NCI-H2227 treated with DMSO at 0.1 percent for 48 hours (cell line): ENCODE results near the gene GPR150.

Source experiments
- DNase-seq: peaks from one replicate; lab custom pipeline; 2025; lab: John Stamatoyannopoulos, UW

Gene GPR150

DNA sequence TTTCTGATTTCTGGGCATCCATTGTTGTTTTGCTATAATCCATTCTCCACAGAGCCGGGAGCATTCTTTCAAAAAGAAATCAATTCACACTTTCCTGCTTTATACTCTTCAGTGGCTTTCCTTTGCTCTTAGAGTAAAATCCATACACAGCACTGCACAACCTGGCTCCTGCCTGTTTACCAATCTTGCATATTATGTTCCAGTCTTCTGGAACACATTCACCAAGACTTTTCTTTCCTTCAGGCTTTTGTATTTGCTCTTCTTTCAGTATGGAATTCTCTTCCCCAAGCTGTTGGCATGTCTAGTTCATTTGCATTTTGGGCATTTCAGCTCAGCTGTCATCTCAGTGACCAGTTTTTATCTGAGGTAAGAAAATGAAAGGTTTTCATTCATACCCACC is 33.0 kb downstream of the GPR150 start:
- no peak for DNase-seq

DNA sequence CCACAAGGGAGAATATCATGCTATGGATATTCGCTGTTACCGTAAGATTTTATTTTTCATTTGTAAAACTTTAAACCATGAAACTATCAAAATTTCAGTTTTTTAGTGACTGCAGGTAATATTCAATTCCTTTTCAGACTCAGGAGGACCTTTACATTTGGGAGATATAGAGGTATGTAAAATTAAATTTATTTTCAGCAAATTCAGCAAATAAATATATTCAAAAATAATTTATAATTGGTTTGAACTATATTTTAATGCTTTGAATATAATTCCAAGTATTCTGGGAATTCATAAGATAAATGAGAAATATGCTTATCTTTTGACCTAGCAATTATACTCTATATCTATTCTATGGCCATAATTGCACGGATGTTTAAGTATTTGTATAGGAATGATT is 34.3 kb downstream of the GPR150 start:
- no peak for DNase-seq

DNA sequence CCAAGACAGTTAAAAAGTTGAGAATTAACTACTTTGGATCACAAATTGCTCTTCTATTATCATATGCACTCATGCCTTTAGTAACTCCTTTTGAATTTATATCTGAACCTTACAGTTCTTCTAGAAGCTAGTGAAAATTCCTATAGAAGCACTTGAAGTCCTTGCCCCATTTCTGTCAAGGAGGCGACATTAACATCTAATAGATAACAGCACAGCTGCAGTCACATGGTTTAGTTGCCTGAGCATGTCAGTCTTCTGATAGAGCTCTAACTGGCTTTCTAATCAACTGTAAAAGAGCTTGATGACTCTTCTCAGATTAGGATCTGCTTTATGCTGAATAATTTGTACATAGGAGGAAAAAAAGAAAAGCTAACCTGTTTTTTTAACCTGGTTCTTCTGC is 35.7 kb downstream of the GPR150 start:
- no peak for DNase-seq

DNA sequence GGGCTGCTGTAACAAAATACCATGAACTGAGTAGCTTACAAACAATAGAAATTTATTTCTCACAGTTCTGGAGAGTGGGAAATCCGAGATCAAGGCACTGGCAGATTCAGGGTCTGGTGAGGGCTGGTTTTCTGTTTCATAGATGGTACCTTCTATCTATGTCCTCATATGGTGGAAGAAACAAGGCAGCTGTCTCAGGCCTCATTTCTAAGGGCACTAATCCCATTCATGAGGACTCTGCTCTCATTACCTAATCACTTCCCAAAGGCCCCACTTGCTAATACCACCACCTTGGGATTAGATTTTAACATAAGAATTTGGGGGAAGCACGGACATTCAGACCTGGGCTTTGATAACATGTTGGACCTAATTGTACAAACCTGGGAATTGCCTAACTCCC is 40.2 kb downstream of the GPR150 start:
- DNase-seq, result no peak

DNA sequence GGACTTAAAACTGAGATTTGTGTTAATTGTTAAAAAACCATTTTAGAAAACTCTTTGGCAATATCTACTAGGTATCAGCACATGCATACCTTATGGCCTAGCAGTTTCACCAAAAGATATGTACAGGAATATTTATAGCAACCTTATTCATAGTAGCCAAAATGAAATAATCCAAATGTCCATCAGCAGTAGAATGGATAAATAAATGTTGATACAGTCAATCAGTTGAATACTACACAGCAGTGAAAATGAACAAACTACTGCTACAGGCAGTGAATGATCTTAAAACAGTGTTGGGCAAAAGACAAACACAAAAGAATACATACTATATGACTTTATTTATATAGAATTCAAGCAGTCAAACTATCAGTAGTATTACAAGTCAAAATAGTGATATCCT is 43.1 kb downstream of the GPR150 start:
- DNase-seq, result no peak

DNA sequence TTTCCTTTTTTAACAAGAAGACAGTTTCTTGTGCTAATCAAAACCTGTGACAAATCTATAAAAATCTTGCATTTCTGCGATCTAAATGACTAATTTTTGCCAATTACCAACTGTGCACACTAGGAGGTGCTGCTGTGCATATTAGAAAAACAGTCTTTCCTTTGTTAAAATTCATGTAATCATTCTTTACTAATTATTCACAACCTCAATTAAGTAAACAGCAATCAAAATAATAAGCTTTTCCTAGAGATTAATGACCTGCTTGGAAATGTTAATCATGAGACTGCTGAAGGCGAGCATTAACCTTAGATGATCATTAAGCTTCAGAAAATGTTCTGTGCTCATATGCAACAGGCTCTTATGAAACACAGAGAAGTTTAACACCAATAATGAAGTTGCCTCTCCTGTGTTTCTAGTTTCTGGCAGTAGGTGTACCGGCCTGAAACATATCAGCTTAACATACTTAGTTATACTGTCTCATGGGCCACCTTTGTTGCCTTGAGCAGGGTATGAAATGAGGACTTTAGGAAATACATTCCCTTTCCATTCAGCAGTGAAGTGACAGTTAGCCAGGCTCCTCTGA is 44.4 kb downstream of the GPR150 start:
- peak; percentile 11 for DNase-seq

DNA sequence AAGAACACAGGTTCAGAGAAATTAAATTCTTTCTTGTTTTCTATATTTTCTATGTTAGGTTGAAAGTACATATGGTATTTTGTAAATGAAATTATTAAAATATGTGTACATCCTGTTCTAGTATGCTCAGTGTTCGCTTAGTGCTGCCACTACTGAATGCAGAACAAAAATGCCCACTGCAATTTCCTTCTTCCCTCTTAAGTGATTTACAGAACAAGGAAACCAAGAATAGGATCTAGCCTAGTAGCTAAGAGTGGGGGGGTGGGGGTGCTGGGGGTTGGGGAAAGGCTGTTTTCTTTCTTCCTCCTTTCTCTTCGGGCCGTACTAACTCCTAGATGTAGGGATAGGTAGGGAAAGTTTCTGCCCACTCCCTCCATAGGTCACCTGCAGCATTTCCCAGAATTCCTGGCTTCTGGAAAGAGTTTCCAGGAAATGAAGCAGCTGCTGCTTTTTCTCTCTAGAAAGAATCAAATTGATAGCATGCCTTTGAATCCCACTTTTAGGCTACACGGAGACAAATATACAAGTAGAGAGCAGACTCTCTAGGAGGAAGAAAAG is 47.3 kb downstream of the GPR150 start:
- DNase-seq, result no peak

DNA sequence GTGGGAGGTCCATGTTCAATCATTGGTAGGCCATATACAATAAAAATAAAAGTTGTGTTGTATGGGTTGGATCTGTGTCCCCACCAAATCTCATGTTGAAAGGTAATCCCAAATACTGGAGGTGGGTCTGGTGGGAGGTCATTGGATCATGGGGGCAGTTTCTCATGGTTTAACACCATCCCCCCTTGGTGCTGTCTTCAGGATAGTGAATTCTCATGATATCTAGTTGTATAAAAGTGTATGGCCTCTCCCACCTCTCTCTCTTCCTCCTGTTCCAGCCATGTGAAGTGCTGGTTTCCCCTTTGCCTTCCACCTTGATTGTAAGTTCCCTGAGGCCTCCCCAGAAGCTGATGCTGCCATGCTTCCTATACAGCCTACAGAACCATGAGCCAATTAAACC is 47.8 kb downstream of the GPR150 start:
- DNase-seq, result no peak

DNA sequence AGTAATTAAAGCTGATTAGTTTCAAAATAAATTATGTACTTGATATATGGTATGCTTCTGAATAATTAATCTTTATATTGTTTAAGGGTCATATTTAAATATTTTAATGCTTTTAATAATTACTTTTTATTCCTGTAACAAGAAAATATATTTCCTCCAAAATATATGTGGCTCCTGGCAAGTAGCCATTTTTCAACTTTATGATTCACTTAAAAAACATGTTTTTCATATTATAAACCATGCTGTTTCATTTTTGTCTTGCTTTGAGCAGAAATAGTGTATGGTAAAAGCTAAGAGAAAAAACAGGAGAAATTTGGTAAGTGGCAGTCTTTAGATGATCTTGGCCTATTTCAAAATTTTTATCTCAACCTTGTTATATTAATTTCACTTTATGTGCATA is 48.3 kb downstream of the GPR150 start:
- no peak for DNase-seq

DNA sequence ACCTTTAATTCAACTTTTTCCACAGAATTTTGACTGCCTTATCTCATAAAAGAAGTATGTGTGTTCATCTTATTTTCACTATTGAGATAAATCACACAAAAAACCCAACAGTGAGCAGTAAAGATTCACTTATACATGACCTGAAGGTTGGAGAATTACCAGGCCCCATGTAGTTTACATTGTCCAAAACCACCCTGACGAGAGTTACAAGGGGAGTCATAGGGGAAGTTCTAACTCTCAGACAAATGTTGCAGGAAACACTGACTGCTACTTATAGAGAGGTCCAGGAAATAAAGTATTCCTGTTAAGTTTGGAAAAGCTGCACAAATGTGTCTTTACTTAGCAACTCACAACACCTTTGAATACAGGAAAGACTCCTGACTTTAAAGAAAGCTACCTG is 48.8 kb downstream of the GPR150 start:
- no peak for DNase-seq

DNA sequence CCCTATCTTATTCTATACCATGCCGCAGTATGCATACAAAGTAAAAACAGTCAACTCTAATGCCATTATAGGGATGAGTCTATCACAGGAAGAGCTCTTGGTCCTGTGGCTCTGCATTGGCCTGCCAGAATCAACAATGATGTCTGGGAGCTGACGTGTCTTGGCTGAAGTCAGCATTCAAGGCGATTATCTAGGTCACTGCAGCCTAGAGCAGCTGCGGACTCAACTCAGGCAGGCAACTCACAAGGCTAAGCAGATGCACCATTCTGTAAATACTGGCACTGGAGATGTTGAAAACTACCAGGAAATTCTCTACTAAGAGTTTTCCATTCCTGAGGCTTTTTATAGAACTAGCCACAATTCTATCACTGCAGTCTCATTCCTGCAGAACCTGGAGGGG is 49.7 kb downstream of the GPR150 start:
- DNase-seq, result no peak

DNA sequence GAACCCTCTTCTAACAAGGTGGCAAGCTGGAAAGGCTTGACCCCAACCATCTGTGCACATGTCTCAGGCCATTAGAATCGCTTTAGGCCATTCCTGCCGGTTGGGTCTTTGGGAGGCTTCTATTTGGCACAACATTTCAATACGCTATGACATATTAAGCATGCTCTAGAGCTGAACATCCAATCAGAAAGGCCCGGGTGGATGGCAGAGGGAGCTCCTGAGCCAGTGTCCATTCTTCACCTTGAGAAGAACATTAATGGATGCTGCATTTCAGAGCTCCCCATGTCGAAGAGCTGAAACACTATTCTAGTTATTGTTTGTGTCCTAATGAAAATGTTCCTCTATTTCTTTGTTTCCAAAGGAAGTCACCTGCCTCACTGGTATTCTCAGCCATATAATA is 50.1 kb downstream of the GPR150 start:
- no peak for DNase-seq

DNA sequence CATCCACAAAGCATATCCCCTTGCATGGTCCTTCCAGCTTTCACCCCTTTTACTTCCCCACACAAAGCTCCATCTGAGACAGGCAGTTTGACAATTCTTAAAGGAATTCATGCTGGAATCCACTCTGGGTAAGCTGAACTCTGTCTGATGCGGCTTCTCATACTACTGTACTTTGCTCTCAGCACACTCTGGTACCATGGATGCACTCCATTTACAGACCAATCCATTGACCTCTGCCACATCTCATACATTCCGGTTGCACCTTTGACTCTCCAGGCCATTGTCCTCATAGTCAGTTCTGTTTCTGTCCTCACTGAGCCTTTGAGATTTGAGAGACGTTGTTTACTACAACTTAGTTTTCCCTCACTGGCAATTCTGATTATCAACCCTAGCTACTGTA is 50.7 kb downstream of the GPR150 start:
- no peak for DNase-seq
